GM18502 (cell line): ENCODE measurements around the gene TMSB4X.
"Not testable (repeated sequence)": the region's sequence is repeated elsewhere in the genome, so short reads cannot be mapped to it uniquely, and the experiment has no call there.

Source experiments
- ATAC-seq: cut with Tn5 transposase; IDR thresholded peaks from one replicate; pipeline ENCODE4 v1.9.1; 2021; ENCODE audit warnings: mild to moderate bottlenecking; ENCODE audit not compliant: unreplicated experiment, poor library complexity

Gene TMSB4X

GRCh38 chrX:12974796-12975669 is at the start of gene TMSB4X:
TSS of gene TMSB4X (plus strand) at chrX:12975110.
- peak; percentile 30 for ATAC-seq

GRCh38 chrX:12929701-12930100 is 45.2 kb upstream of the TMSB4X start:
- ATAC-seq: no peak

- no peak for ATAC-seq
Measured at GRCh38 chrX:12930150-12930549, 44.8 kb upstream of the TMSB4X start.

- ATAC-seq: no peak
Measured at GRCh38 chrX:12932244-12932643, 42.7 kb upstream of the TMSB4X start.

GRCh38 chrX:12934850-12935249 is 40.1 kb upstream of the TMSB4X start:
- ATAC-seq: no peak

GRCh38 chrX:12936947-12937346 is 38.0 kb upstream of the TMSB4X start:
- no peak for ATAC-seq

GRCh38 chrX:12940471-12940870 is 34.4 kb upstream of the TMSB4X start:
- not testable (repeated sequence) for ATAC-seq

GRCh38 chrX:12943592-12943991 is 31.3 kb upstream of the TMSB4X start:
- ATAC-seq: not testable (repeated sequence)

- ATAC-seq: not testable (repeated sequence)
Measured at GRCh38 chrX:12944452-12944851, 30.5 kb upstream of the TMSB4X start.

GRCh38 chrX:12945494-12945893 is 29.4 kb upstream of the TMSB4X start:
- ATAC-seq: no peak

GRCh38 chrX:12946406-12946805 is 28.5 kb upstream of the TMSB4X start:
- no peak for ATAC-seq

- ATAC-seq: peak; percentile 37
Measured at GRCh38 chrX:12946838-12947544, 27.9 kb upstream of the TMSB4X start.

- ATAC-seq: no peak
Measured at GRCh38 chrX:12947545-12948235, 27.2 kb upstream of the TMSB4X start.

- no peak for ATAC-seq
Measured at GRCh38 chrX:12948495-12948894, 26.4 kb upstream of the TMSB4X start.

GRCh38 chrX:12949205-12949926 is 25.5 kb upstream of the TMSB4X start:
- no peak for ATAC-seq

GRCh38 chrX:12949927-12950656 is 24.8 kb upstream of the TMSB4X start:
- ATAC-seq: peak; percentile 62

GRCh38 chrX:12950851-12951594 is 23.9 kb upstream of the TMSB4X start:
- peak; percentile 53 for ATAC-seq

- ATAC-seq: no peak
Measured at GRCh38 chrX:12951595-12951975, 23.3 kb upstream of the TMSB4X start.

- no peak for ATAC-seq
Measured at GRCh38 chrX:12953420-12953819, 21.5 kb upstream of the TMSB4X start.
